ENCODE measurements around the gene CD48. TPM values are rescaled to one million over a fixed set of nuclear protein-coding genes. Genes with fewer than 3 reads are reported as not detected.
"Not testable (repeated sequence)": the region's sequence is repeated elsewhere in the genome, so short reads cannot be mapped to it uniquely, and the experiment has no call there.

Gene CD48
- total RNA-seq, 1 experiment from 2014 or later = not detected

DNA sequence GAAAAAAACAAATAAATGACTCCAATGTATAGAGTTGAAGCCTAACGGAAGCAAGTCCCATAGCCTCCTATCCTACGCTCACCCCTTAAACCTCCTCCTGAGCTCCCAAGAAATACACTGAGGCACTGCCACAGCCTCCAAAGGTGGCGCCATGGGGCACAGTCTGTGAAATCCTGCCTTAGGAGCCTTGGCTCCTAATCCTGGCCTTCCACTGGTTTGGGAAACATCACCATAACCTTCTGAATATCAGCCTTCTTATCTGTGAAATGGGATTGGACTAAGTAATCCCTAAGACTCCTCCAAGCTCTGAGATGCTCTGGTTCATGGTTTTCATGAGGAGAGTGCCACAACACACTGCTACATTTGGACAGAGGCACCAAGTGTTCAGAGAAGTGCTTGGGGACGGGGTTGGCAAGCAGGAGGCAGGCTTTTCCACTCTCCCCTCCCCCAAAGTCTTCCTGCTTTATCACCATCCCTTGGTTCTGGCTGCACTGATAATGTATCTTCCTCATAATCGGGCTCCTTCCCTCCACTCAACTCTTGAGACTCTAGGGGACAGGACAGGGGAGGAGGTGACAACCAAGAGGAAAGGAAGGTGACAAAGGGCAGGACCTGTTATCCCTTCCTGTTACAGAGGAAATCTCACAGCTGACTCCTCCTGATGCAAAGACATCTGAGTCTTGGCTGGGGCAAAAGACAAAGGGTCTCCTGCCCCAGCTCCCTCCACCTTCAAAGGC lies 30.2 kb upstream of the CD48 start:
- DNase-seq (ENCODE audit: low spot score) = no peak

DNA sequence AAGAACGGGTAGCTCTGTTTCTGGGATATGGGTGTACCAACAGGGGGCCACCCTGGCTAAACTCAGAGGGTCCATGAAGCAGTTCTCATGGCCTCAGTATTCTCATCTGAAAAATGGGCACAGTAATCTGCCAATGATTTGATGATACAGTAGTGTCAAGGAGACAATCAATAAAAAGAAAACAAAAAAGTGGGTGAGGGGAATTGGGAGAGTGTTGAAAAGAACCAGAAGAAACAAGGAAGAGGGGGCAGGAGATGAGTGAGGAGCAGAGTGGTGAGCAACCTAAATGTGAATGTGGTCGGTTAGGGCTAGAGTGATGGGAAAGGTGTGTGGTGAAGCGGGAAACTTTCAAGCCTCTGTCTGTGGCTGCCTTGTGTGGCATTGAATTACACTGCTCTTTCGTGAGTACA lies 29.5 kb upstream of the CD48 start:
- DNase-seq (ENCODE audit: low spot score) = no peak

DNA sequence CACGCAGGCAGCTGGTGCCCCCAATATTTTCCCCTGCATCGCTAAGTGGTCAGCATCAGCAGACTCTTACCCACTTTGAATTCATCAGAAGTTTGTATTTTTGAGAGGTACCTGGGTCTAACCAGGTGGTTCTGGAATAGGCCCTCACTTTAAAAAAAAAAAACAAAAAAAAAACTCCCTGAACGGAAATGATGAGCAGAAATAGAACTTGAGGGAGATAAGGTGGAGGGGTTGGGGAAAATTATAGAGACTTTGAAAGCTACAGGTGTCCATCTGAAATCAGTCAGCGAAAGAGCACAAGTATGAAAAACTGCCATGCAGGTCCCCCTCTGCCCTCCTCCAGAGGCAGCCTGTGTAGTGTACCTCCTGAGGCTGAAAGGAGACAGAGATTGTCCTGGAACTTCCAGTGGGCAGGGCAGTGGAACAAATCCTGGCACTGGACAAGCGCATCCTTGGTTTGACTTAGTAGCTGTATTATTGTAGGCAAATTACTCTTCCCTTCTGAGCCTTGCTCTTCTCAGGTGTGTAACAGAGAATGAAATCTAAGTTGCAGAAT lies 28.6 kb upstream of the CD48 start:
- DNase-seq (ENCODE audit: low spot score) = no peak

DNA sequence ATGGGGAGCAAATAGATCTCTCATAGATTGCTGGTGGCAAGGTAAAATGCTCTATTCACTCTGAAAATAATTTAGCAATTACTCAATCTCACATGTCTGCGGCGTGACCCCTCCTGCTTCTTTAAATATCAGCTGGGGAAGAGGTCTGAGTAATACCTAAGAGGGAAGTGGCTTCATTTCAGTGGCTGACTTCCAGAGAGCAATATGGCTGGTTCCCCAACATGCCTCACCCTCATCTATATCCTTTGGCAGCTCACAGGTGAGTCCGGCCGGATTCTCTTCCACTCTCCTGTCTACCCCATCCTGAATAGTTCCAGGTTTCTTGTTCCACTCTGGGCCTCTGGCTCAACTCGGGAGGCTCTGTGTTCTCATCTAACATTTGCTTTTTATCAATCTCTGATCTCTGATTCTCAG lies 27.5 kb upstream of the CD48 start, which contains the start of gene SLAMF7:
TSS of gene SLAMF7 (plus strand) at position 150 of the 414 bp plus-strand sequence. CDS start at position 205, 55 bp downstream.
- peak; percentile 20 for DNase-seq (ENCODE audit: low spot score)

DNA sequence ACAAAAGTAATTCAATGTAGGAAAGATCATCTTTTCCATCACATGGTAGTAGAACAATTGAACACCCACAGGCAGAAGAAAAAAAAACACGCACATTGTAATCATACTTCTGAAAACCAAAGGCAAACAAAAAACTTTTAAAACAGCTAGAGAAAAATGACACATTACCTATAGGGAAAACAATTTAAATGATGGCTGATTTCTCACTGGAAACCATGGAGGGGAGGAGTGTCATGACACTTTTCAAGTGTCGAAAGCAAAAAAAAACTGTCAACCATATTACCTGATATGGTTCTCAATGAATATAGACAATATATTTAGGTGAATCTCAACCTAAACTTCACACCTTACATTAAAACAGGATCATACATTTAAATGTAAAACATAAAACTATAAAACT lies 26.6 kb upstream of the CD48 start:
- DNase-seq (ENCODE audit: low spot score) = no peak

DNA sequence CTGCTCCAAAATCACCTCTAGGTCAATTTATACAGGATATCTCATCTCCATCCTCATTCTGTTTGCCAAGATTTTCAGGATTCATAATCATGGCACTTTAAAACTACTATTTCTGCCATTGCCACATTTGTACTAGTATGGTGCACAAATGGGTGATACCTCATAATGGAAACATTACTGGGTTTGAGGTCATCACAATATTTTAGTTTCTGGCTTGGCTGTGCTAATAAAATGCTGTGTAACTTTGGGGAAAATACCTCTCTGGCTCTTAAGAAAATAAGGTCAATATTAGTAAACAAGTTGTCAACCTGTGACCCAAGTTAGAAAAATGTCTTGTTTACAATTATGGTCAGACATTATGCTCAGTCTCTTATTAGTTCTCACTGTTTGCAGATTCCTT lies 22.7 kb upstream of the CD48 start:
- no peak for DNase-seq (ENCODE audit: low spot score)

DNA sequence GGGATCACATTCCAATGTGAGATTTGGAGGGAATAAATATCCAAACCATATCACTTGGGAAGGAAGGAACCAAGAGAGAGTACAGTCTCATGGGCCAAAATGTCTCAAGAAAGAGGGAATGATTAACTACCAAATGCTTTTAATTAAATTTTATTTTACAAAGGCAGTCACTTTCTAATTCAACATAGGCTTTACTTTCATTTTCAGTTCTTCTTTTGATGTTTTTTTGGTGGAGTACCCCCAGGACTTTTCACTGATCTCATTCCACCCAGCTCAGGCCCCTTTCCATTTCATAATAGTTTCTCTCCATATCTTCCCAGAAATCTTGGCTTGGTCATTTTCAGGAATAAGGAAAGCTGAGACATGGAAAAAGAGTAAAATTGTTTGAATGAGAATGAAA lies 22.3 kb upstream of the CD48 start:
- DNase-seq (ENCODE audit: low spot score) = no peak

DNA sequence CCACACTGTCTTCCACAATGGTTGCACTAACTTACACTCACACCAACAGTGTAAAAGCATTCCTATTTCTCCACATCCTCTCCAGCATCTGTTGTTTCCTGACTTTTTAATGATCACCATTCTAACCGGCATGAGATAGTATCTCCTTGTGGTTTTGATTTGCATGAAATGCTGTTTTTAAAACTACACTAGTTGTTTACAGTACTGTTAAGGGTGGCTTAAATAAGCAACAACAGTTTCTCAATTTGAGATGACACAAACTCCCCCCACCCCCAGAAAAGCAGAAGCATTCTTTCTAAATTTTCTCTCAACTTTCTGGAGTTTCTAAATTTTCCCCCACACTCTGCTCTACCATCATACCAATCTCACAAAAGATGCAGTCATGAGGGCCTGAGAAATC lies 20.4 kb upstream of the CD48 start:
- no peak for DNase-seq (ENCODE audit: low spot score)

DNA sequence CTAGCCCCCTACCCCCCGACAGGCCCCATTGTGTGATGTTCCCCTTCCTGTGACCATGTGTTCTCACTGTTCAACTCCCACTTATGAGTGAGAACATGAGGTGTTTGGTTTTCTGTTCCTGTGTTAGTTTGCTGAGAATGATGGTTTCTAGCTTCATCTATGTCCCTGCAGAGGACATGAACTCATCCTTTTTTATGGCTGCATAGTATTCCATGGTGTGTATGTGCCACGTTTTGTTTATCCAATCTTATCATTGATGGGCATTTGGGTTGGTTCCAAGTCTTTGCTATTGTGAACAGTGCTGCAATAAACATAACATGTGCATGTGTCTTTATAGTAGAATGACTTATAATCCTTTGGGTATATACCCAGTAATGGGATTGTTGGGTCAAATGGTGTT lies 19.9 kb upstream of the CD48 start:
- DNase-seq (ENCODE audit: low spot score) = not testable (repeated sequence)

DNA sequence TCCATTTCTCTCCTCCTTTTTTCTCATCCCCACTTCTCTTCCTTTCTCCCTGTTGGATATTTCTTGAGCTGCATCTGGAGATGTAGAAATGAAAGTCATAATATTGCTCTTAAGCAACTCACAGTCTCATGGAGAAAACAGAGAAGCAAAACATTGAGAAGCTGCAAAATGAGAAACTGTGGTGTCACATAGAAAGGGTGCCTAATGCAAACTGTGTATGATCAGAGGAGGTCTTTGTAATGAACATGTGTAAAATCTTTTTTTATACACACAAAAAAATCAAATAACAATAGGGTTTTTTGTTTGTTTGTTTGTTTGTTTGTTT lies 15.7 kb upstream of the CD48 start:
- no peak for DNase-seq (ENCODE audit: low spot score)

DNA sequence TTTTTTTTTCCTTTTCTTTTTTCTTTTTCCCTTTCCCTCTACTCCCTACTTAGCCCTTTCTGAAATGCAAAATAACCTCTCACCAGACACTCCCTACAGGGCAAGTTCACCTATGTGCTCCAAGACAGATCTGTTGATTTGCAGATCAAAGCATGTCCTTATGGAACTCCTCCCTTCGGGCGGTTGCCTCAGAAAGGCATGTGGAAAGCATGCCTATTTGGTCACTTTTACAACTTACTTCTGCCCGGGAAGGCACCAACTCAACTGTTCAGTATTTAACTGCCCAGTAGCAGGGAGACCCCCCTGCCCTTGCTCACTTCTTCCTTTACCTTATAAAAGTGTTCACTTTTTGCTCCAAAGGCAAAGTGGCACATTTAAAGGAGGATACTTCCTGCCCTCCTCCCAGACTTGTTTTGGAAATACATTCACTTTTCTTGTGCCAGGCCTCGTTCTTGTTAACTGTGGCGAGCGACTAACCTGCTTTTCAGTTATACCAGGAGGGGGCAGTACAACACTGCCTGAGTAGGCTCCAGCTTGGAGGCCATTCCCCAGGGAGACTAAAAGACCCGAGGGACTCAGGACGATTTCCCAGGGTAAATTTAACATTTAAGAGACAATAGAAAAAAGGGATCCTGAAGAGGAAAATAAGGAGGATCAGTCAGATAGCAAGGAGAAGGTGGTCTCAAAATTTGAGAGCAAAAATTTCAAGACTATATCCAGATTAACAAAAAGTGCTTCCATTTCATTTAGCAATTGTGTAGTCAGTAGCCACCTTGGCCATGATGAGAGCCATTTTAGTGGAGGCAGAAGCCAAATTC lies 15.1 kb upstream of the CD48 start:
- DNase-seq (ENCODE audit: low spot score) = peak; percentile 80

DNA sequence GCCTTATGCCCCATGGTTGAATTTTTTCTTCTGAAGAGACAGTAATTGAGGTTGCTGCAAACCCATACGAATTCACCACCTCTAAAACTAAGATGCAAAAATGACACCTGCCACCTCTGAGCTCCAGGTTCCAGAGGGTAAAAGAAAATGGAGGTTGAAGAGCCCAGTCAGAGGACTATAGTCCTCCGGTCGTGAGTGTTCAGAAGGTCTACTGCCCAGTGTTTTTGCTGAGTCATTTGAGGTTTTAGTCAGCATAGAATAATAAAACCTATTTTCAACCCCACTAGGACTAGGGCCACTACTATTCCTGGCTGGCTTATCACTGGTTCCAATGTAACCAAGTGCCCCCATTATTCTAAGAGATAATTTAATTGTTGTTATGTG lies 14.5 kb upstream of the CD48 start:
- DNase-seq (ENCODE audit: low spot score) = peak; percentile 19

DNA sequence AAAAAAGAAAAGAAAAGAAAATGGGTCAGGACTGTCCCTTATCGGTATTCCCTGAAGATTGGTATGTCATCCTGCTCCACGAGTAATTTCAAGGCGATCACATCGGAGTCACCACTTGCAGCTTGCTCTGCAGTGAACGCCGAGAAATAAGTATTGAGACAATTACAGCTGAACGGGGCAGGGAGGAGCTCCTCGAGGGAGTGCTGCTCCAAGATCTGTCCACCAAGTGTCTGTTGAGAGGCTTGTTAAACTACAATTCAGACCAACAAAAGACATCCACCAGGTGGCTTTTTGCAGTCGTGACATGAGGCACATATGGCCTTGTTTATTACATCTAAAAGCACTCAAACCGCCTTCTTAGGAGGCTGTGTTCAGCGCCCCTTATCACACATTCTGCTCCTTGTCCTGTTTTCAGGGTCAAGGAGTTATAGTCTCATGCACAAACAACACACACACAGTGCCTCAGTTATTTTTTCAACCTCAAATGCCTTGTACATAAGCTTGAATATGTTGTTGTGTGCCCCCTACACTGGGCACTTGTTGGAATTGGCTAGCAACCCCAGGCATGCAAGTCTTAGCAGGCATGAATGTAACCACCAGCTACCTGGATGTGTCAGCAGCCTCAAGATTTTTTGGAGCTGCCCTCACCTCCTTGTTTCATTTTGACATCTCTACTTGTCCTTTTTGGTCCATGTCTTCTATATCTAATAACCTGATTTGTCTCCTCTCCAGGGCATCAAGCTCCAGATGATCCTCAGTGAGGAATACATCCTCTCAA lies 13.0 kb upstream of the CD48 start:
- peak; percentile 11 for DNase-seq (ENCODE audit: low spot score)

DNA sequence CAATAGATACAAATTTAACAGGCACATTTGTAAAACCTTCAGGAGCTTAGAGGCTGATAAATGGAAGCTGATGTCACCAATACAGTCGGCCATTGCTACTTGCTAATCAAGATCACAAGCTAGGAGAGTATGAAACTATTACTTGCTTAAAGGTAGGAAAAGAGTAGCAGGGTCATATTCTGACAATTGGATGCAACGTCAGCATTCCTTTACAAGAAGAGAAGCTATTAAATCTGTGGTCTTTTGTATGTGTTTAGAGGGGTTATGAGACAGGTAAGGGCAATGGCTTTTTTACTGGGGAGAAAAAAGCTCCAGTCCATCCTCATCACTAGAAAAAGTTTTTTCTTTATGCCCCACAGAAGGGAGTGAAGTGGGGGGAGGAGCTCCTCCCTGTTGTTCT lies 11.7 kb upstream of the CD48 start:
- DNase-seq (ENCODE audit: low spot score) = no peak

DNA sequence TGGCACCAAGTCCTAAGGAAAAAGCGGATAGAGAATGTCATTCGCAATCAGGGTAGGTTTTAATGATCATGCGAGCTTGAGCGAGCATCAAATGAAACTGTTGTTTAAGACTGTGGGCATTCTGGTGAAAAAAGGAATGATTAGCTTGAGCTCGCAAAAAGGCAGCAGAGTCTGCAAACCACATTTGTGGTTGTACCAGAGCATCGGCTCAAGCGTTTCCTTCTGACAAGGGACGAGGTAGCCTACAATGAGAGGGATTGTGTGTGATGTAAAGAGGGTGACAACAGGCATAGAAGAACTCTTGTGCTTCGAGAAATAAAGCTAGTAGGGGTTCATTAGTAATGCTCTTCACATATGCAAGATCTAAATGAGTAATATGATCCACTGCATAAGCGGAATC lies 11.1 kb upstream of the CD48 start:
- no peak for DNase-seq (ENCODE audit: low spot score)

DNA sequence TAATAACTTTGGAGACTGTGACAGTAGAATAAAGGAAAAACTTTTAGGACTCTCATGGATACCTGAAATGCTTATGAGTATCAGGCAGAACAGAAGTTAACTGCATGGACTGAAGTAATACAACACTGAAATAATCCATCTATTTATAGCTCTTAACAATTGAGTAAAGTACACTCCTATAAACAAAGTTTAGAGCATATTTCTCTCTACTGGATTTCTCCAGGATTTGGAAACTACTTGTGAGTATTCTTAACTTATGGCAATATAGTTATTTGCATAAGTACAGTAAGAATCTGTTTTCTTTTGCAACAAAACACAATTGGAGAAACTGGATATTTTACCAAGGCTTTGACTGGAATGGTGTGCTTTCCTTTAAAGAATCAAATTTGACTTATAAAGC lies 9.9 kb upstream of the CD48 start:
- no peak for DNase-seq (ENCODE audit: low spot score)

DNA sequence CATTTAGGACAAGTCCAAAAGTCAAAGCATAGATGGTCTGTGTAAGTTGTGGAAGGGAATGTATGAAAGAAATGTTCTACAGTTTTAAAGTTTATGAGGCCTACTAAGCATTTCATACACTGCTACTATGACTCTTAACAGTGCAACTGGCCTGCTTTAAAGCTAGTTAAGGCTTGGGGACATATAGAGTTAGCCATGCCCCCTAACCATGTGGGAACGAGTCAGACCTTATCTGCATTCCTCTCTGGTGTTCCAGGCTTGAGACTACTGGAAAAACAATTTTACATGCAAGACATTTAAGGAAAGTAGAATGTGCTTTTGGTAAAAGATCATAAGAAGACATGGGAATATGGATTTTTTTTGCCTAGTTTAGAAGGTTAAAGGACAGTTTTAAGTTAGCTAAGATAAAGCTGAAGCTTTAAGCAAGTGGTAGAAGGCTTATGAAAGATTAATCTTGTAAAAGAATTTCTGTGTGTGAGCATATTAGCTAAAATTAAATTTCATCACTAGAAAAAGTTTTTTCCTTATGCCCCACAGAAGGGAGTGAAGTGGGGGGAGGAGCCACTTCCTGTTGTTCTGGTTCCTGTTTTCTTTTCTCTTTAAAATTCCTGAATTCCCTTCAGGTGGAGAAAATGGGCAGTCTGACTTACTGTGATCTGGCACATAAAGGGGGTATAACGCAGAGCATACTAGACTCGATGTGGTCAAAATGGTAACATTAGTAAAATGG lies 8.9 kb upstream of the CD48 start:
- no peak for DNase-seq (ENCODE audit: low spot score)

DNA sequence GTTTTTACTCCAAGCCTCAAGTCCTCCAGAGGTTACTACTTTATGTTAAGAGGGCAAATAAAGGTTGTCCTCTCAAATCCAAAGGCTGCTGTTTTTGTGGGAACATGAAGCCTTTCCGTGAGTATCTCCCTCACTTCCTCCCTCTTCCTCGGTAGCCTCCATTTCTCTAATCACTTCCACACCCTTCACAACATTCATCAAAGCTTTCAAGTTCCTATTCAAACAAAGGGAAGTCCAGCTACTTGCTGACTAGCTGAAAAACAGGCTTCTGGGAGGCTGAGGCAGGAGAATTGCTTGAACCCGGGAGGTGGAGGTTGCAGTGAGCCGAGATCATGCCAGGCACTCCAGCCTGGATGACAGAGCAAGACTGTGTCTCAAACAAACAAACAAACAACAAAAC lies 6.6 kb upstream of the CD48 start:
- no peak for DNase-seq (ENCODE audit: low spot score)

DNA sequence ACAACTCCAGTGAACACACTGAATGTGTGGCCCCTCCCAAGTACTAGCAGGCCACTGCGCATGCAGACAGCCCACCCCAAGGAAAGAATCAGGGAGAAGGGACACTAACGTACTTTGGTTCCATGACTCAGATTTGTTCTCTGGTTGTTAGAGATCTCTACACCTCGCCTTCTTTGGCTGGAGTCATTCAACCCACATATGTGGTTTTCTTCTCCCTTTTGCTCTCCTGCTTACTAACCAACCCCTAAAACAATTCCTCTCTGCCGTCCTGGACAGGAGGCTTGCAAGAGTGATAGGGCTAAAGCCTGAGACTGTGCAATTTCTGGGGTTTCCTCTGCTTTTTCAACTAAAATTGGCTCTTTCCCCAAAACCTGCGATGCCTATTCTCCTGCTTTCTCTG lies 5.7 kb upstream of the CD48 start:
- no peak for DNase-seq (ENCODE audit: low spot score)

DNA sequence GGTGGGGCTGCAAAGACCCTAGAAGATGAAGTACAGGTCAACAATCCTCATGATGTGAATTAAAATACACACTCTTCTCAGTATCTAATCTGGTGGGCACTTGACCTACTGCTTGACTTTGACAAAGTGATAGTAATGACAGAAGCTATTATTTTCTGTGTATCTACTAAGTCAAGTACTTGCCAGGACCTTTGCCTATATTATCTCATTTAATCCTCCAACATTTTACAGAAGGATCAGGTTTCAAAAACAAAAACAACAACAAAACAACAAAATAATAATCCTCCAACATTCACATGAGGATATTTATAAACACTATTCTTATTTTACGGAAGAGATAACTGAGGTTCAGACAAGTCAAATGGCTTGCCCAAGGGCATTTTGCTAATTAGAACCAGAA lies 4.4 kb upstream of the CD48 start:
- no peak for DNase-seq (ENCODE audit: low spot score)

DNA sequence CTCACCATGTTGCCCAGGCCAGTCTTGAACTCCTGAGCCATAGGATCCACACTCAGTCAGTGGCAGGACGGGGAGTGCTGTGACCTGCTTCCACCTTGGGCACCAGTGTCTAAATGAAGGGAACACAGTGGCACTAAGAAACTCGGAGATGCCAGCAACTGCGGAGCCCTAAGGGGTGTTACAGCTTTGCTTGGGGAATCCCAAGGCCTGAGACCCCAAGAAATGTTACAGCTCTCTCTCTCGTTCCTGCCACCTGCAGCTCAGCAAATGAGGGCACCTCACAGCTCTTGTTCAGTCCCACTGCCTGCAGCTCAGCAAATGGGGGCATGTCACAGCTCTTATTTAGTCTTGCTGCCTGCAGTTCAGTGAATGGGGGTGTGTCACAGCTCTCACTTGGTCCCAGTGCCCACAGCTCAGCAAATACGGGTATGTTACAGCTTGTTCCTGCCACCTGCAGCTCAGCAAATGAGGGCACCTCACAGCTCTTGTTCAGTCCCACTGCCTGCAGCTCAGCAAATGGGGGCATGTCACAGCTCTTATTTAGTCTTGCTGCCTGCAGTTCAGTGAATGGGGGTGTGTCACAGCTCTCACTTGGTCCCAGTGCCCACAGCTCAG lies 2.5 kb upstream of the CD48 start:
- DNase-seq (ENCODE audit: low spot score) = not testable (repeated sequence)

Measured in H4 (cell line).